GM10248 (cell line): Measurements from ENCODE around the gene RD3L.

Experiments
- CTCF ChIA-PET: fragments of 300-600 bp; sonication (Branson Sonifier 250); formaldehyde crosslinking; extraction: SDS; loops from one replicate; lab custom pipeline; 2021; ENCODE audit warnings: antibody characterized with exemption; lab: Yijun Ruan, JAX
- POLR2A ChIA-PET: fragments of 350-650 bp; sonication (Branson Sonifier 250); formaldehyde crosslinking; extraction: SDS; loops from one replicate; lab custom pipeline; 2020; ENCODE audit warnings: antibody characterized with exemption; lab: Yijun Ruan, JAX
- DNase-seq: peaks from one replicate; pipeline ENCODE4 v3.0.0; 2012; ENCODE audit errors: extremely low spot score
- TF ChIP-seq, protein P1 (sequence below): IDR thresholded peaks from 2 replicates; pipeline ENCODE4 v1.5.1; 2012; ENCODE audit warnings: mild to moderate bottlenecking, low read depth; ENCODE audit errors: extremely low read depth, missing control alignments, control extremely low read depth

The RD3L gene

DNA sequence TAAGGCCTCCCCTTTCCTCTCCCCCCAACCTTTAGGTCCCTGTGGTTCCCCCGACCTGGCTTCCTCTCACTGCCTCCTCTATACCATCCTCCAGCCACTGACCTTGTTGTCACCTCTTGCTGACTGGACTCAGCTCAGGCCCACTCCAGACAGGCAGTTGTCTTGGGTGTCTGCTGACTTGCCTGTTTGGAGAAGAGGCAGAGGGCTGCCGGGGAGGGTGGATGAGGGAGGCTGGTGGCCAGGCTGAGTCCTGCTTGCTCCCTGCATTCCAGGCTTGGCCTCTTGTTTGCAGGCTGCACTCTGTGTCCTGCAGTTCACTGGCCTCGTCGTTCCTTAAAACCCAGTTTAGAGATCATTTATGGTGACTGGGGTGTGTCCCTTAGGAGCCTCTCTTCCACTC is 31.0 kb upstream of the RD3L start:
- POLR2A ChIA-PET: no interaction called here
- CTCF ChIA-PET: interaction anchor here (1.1 to 1.2 kb wide), 2 partner anchors 13 to 407 kb away, joined by 3 to 4 read pairs; no protein-coding TSS in a partner anchor

DNA sequence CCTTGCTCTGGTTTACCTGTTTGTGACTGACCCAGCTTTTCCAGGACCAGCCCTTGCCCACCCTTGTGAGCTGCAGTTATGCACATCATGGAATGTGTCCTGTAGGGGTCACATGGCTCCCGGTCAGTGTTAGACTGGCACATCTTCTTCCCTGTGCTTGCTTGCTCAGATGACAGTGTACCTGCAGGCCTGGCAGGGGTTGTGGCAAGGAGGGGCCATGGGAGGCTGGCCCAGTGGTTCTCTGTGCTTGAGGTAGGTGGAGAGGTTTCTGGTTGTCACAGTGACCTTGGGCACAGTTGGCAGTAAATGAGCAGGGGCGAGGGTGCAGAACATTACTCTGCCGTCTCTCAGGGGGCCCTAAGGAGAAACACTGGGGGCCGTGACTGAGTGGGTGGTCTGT is 27.6 kb upstream of the RD3L start:
- ChIA-PET POLR2A (no interaction called here), CTCF (no interaction called here)
- TF ChIP-seq, protein P1, sequence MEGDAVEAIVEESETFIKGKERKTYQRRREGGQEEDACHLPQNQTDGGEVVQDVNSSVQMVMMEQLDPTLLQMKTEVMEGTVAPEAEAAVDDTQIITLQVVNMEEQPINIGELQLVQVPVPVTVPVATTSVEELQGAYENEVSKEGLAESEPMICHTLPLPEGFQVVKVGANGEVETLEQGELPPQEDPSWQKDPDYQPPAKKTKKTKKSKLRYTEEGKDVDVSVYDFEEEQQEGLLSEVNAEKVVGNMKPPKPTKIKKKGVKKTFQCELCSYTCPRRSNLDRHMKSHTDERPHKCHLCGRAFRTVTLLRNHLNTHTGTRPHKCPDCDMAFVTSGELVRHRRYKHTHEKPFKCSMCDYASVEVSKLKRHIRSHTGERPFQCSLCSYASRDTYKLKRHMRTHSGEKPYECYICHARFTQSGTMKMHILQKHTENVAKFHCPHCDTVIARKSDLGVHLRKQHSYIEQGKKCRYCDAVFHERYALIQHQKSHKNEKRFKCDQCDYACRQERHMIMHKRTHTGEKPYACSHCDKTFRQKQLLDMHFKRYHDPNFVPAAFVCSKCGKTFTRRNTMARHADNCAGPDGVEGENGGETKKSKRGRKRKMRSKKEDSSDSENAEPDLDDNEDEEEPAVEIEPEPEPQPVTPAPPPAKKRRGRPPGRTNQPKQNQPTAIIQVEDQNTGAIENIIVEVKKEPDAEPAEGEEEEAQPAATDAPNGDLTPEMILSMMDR: no peak
- DNase-seq: no peak

More for the DNA sequence above, 31.0 kb upstream of the RD3L start:
- DNase-seq: no peak
- TF ChIP-seq, protein P1: no peak

DNA sequence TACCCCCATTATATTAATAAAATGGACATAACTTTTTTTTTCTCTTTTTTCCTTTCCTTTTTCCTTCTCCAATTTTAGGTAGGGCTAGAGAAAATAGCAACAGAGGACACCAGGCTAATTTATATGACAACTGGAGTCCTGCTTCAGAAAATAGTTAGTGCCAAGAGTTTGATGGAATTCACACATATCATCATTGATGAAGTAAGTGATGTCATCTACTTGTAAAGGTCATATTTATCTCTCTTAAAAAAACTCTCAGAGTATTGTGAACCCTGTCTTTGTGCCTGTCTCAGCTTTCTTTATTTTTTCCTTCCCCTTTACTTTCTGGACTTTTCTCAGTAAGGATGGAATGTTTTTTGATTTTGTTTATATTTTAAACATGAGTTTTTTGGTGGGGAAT is 24.3 kb upstream of the RD3L start:
- no peak for DNase-seq
- CTCF ChIA-PET: interaction anchor here (1.5 kb wide), 1 partner anchor 15 kb away, joined by 3 read pairs; no protein-coding TSS in a partner anchor
- TF ChIP-seq, protein P1: no peak
- POLR2A ChIA-PET: no interaction called here

DNA sequence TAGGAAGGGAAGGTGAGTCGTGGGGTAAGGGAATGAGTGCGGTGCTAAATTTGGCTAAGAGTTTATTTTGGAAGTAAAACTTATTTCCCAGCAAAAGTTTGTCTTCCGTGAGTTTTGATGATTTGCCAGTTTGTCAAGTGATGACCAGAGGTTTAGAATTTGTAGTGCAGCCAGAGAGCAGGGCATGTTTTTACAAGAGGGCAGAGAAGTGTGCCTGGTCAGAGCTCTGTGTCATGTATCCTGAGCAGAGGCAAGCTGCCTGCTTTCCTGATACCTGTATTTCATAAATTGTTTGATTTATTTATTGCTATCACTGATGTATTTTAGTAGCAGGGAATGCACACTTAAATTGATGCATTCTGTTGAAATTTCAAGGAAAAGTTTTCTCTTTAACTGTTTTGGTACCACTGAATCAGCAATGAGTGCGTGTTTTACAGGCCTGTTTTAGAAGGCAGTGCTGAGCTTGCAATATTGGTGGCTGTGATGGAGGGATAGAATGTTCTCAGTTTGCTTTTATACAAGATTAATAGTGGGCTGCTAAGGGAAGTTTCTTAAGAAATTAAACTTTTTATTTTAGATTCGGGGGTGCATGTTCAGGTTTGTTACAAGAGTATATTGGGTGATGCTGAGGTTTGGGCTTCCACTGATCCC is 19.7 kb upstream of the RD3L start:
- POLR2A ChIA-PET: no interaction called here
- TF ChIP-seq, protein P1: no peak
- no peak for DNase-seq
- CTCF ChIA-PET: no interaction called here

DNA sequence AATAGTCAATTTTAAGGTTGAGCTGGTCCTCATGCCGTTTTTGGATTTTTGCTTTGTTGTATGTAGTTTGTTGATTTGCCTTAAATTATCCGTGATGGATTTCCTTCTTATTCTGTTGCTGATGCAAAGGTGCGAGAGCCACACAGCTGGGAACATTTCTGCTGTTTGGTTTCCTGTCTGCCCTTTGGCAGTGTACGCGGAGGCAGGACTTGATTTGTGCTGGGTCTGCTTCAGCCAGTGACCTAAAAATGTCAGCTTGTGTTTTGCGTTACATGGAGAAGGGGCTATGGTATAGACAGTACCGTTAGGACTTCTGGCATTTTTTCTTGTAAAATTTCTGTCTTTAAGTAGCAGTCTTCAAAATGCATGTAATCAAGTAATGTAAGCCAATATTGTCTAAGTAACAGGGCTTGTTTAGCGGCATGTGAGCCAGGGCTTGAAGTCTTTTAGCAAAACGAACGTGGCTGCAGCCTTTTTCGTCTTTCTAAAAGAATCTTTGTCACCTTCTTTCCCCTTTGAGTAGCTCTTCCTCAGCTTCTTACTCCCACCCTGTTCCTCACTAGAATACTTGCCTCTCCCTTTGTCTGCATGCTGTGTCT is 18.2 kb upstream of the RD3L start:
- TF ChIP-seq, protein P1: no peak
- POLR2A ChIA-PET: no interaction called here
- DNase-seq: no peak
- CTCF ChIA-PET: interaction anchor here (1.2 kb wide), 1 partner anchor 12 kb away, joined by 4 read pairs; no protein-coding TSS in a partner anchor

DNA sequence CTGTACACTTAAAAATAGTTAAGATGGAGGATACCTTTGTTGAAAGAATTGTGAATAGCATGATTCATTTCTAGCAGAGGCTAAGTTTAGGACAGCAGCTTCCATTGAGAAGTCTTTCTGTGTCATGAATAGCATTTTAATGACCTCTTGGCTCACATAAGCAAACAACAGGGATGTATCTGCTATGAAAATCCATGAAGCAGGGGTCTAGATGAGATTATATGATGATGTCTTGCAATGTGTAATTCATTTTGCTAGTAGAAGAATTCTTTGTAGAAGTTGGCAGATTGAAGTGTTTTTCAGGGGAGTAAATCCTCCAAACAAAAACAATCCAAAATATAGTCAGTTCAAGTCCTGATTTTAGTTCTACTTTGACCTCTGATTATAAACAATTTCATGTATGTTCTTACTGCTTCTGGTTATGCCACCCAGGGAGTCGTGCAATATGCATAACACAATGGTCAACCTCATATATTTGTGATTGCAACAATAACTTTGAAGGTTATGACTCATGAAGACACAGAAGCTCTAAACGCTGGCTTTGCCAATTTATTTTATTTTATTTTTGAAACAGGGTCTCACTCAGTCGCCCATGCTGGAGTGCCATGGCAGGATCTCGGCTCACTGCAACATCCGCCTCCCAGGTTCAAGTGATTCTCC is 6.9 kb upstream of the RD3L start:
- ChIA-PET POLR2A (no interaction called here), CTCF (no interaction called here)
- DNase-seq: no peak
- TF ChIP-seq, protein P1: no peak
